ENCODE data around the gene NKAP. TPM values are rescaled to one million over a fixed set of nuclear protein-coding genes. Genes with fewer than 3 reads are reported as not detected.

NKAP gene
- total and polyA plus RNA-seq, 2 of the 8 experiments (the other 6 are each of a cell fraction or from before 2014, with no cell fraction given) = 2.8 to 7.1 TPM

- no peak overlapping the region for H3K27ac ChIP-seq (ENCODE audit: low read depth, low read length)
- no peak overlapping the region for H3K4me3 ChIP-seq (ENCODE audit: extremely low read depth in 1 of 4, insufficient read depth in 2 of 4, low read depth in 3 of 4, low read length in 4 of 4)
- no peak overlapping the region for H3K23ac ChIP-seq (ENCODE audit: insufficient read length)
- 87% methylated on average over 3 of the region's 3 CpGs; no CpG with 5 or more reads in 1 of the 2 experiments for WGBS, 2 experiments (ENCODE audit: extremely low coverage in 1 of 2, insufficient coverage in 1 of 2, insufficient read length in 1 of 2, insufficient replicate concordance in 2 of 2, low coverage in 1 of 2, low lambda C conversion rate in 2 of 2, missing lambda C conversion rate in 1 of 2)
- peaks cover 27 to 41% (median 34%) of the 10 kb centered on the region in 4 experiments for H3K27me3 ChIP-seq (replicated peaks in 1 of 4; ENCODE audit: control insufficient read depth in 3 of 4, extremely low read depth in 1 of 4, insufficient read depth in 3 of 4, low read length in 3 of 4)
- no peak overlapping the region for H2BK15ac ChIP-seq (ENCODE audit: low read length)
- H4K8ac ChIP-seq (ENCODE audit: extremely low read depth, insufficient read depth, low read length) = no peak overlapping the region
- CTCF ChIA-PET (ENCODE audit: partially characterized antibody) = interaction anchor here (1.2 kb wide), 1 partner anchor 28 kb away, joined by 3 read pairs; no protein-coding TSS in a partner anchor
- no peak overlapping the region for H4K91ac ChIP-seq (replicated peaks; ENCODE audit: insufficient read length, low read length)
- H3K14ac ChIP-seq (ENCODE audit: insufficient read length) = no peak overlapping the region
- H2BK12ac ChIP-seq (ENCODE audit: low read depth, low read length) = no peak overlapping the region
- H3K23me2 ChIP-seq (ENCODE audit: low read depth, low read length) = peaks cover 7% of the 10 kb centered on the region; the same call in 1 of the 2 replicates
- H2BK20ac ChIP-seq (ENCODE audit: low read length) = no peak overlapping the region
- no peaks in the 10 kb centered on the region for H3K79me1 ChIP-seq (ENCODE audit: low read depth, low read length)
- no peak overlapping the region for H2BK5ac ChIP-seq (ENCODE audit: low read depth, low read length)
- no peaks in the 10 kb centered on the region for H3K9me3 ChIP-seq (ENCODE audit: insufficient read depth in 2 of 2, low read depth in 1 of 2, low read length in 1 of 2)
- H3K4me2 ChIP-seq (ENCODE audit: insufficient read depth in 1 of 2, low read depth in 2 of 2, low read length in 2 of 2) = no peak overlapping the region
- H3K36me3 ChIP-seq (ENCODE audit: control insufficient read depth in 2 of 4, insufficient read depth in 4 of 4, low read length in 3 of 4) = no peaks in the 10 kb centered on the region
- POLR2A ChIA-PET (ENCODE audit: partially characterized antibody) = no interaction called here
- no peak overlapping the region for H3K4ac ChIP-seq (replicated peaks; ENCODE audit: insufficient read length, low read depth, low read length)
- no peak overlapping the region for H3K18ac ChIP-seq (ENCODE audit: extremely low read depth, low read length)
- peaks cover 0 to 3% of the 10 kb centered on the region in 2 experiments for H4K20me1 ChIP-seq (replicated peaks in 1 of 2; ENCODE audit: control insufficient read depth in 1 of 2, insufficient read depth in 2 of 2, low read length in 2 of 2)
- H2BK120ac ChIP-seq (replicated peaks; ENCODE audit: low read depth, low read length) = no peak overlapping the region
- DNase-seq (ENCODE audit: low read depth in 1 of 2, low spot score in 2 of 2) (no peak), FAIRE-seq (no peak)
- H2AK5ac ChIP-seq (ENCODE audit: low read depth, low read length) = no peak overlapping the region
- H3K4me1 ChIP-seq (replicated peaks in 1 of 4; ENCODE audit: control insufficient read depth in 3 of 4, insufficient read depth in 4 of 4, low read length in 3 of 4) = peaks cover 0 to 4% (median 0%) of the 10 kb centered on the region in 4 experiments; a peak in 1 of 7 replicates
- H3K79me2 ChIP-seq (ENCODE audit: control insufficient read depth in 1 of 2, insufficient read depth in 2 of 2, low read length in 2 of 2) = no peaks in the 10 kb centered on the region
- no peak overlapping the region for H3K56ac ChIP-seq (replicated peaks; ENCODE audit: insufficient read length, low read depth, low read length)
- no peak overlapping the region for H3K9ac ChIP-seq (replicated peaks in 1 of 4; ENCODE audit: extremely low read depth in 1 of 4, low read depth in 3 of 4, low read length in 3 of 4)
- H2AFZ ChIP-seq (ENCODE audit: low read length) = no peak overlapping the region
- H4K5ac ChIP-seq (ENCODE audit: insufficient read length, low read depth, low read length) = no peak overlapping the region
- TF ChIP-seq CHD1 (IDR thresholded peaks at IDR 0.05; ENCODE audit: low read depth, low read length) (no peak), SIX5 (IDR thresholded peaks at IDR 0.05; ENCODE audit: low read depth, low read length) (no peak), CBX5 (IDR thresholded peaks at IDR 0.05; ENCODE audit: low read depth, low read length) (no peak)
- TF ChIP-seq, protein P1, sequence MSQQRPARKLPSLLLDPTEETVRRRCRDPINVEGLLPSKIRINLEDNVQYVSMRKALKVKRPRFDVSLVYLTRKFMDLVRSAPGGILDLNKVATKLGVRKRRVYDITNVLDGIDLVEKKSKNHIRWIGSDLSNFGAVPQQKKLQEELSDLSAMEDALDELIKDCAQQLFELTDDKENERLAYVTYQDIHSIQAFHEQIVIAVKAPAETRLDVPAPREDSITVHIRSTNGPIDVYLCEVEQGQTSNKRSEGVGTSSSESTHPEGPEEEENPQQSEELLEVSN (IDR thresholded peaks at IDR 0.05) = no peak
These were observed 42.7 kb upstream of the NKAP start for GRCh38 chrX:119986203-119986602.

Data from H1 (cell line).